ENCODE data around the gene RCOR1. TPM values are rescaled to one million over a fixed set of nuclear protein-coding genes. Genes with fewer than 3 reads are reported as not detected.

RCOR1 gene
- total RNA-seq, 1 donor from 2014 or later = 43.6 TPM

DNA sequence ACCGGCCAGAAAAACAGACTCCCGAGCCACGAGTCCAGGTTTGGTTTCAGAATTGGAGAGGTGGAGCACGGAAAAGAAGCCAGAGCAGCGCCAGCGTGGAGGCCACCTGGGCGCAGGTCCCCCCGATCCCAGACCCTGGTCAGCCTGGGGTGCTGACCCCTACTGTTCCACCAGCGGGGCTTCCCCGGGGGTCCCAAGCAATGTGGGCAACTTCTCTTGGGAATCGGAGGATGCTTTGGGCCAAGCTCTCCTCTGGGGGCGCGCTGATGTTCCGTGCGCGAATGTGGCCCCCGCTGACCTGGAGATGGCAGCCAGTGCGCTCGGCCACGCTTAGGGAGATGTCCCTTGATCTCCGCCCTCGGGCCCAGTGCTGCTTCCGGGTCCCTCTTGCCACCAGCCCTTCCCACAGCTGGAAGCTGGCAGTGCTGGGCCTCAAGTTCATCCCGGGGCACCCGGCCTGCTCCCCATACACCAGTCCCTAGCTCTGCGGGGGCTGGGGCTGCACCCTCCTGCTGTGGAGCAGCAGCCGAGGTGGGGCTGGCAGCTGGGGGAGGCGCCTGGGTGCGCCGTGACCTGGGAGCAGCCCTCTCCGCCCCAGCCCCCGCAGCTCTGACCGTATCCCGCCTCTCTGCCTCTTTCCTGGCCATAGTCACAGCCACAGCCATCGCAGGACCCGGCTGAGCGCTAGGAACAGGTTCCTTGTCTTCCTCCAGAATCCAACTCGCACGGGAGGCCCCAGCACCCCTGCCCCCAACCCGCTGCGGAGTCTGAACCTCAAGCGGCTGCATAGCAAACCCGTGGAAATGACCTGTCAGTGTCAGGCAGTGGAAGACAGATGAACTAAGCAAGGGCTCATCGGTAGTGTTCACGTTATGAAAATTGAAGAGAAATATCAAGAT, 91.2 kb downstream of the RCOR1 start:
- peak; percentile 65 for DNase-seq
- no peak overlapping the region for H3K4me3 ChIP-seq

DNA sequence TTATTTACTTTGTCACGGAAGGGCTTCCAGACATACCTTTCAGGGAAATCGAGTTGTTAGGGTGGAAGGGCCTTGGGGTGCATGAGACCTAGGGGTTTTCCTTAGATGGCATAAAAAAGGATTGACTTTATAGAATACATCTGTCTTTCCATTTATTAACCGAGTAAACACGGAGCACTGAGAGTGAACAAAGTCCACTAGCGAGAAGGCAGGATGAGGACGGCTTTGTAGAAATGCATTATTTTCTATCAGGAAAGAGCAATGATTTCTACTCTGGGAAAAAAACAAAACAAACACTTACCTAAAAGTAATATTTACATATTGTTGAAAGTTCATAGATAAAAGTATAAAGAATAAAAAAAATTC, 91.8 kb downstream of the RCOR1 start:
- H3K36me3 ChIP-seq = peaks cover 6% of the 10 kb centered on the region
- intact Hi-C loops (cut with DNase I) = no loop called here
- no peak overlapping the region for H3K27ac ChIP-seq
- H3K4me1 ChIP-seq = peaks cover 8% of the 10 kb centered on the region
- H3K27me3 ChIP-seq = no peaks in the 10 kb centered on the region
- no peak for ATAC-seq
- DNase-seq = no peak
- H3K4me3 ChIP-seq = no peak overlapping the region
- no peaks in the 10 kb centered on the region for H3K9me3 ChIP-seq
- TF ChIP-seq, protein P1, sequence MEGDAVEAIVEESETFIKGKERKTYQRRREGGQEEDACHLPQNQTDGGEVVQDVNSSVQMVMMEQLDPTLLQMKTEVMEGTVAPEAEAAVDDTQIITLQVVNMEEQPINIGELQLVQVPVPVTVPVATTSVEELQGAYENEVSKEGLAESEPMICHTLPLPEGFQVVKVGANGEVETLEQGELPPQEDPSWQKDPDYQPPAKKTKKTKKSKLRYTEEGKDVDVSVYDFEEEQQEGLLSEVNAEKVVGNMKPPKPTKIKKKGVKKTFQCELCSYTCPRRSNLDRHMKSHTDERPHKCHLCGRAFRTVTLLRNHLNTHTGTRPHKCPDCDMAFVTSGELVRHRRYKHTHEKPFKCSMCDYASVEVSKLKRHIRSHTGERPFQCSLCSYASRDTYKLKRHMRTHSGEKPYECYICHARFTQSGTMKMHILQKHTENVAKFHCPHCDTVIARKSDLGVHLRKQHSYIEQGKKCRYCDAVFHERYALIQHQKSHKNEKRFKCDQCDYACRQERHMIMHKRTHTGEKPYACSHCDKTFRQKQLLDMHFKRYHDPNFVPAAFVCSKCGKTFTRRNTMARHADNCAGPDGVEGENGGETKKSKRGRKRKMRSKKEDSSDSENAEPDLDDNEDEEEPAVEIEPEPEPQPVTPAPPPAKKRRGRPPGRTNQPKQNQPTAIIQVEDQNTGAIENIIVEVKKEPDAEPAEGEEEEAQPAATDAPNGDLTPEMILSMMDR (IDR thresholded peaks at IDR 0.05) = no peak

More for the DNA sequence above, 91.2 kb downstream of the RCOR1 start:
- H3K27me3 ChIP-seq = no peaks in the 10 kb centered on the region
- H3K27ac ChIP-seq = no peak overlapping the region
- intact Hi-C loops (cut with DNase I) = no loop called here
- TF ChIP-seq, protein P1 (IDR thresholded peaks at IDR 0.05) = no peak
- H3K9me3 ChIP-seq = no peaks in the 10 kb centered on the region
- ATAC-seq = peak; percentile 25
- peaks cover 2% of the 10 kb centered on the region for H3K4me1 ChIP-seq
- peaks cover 6% of the 10 kb centered on the region for H3K36me3 ChIP-seq

DNA sequence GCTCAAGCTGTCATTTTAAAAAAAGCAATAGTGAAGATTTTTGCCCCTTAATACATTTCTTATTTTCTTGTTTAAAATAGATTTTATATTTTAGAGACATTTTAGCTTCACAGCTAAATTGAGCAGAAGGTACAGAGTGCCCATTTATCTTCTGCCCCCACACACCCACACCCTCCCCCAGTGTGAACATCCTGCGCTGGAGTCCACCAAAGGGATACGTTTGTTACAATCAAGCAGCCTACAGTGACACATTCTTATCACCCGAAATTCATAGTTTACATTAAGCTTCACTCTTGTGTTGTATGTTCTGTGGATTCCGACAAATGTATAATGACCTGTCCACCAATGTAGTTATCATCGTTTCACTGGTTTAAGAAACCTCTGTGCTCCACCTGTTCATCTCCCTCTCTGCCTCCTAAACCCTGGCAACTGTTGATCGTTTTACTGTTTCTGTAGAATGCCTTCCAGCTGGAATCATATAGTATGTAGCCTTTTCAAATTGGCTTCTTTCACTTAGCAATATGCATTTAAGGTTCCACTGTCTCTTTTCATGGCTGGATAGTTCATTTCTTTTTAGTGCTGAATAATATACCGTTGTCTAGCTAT, 93.8 kb downstream of the RCOR1 start:
- H3K36me3 ChIP-seq = peaks cover 6% of the 10 kb centered on the region
- no peak overlapping the region for H3K4me3 ChIP-seq
- H3K9me3 ChIP-seq = no peaks in the 10 kb centered on the region
- ATAC-seq (no peak), DNase-seq (no peak)
- no peak overlapping the region for H3K27ac ChIP-seq
- intact Hi-C loops (cut with DNase I) = no loop called here
- H3K27me3 ChIP-seq = no peaks in the 10 kb centered on the region
- TF ChIP-seq, protein P1 (IDR thresholded peaks at IDR 0.05) = no peak
- peaks cover 12% of the 10 kb centered on the region for H3K4me1 ChIP-seq

DNA sequence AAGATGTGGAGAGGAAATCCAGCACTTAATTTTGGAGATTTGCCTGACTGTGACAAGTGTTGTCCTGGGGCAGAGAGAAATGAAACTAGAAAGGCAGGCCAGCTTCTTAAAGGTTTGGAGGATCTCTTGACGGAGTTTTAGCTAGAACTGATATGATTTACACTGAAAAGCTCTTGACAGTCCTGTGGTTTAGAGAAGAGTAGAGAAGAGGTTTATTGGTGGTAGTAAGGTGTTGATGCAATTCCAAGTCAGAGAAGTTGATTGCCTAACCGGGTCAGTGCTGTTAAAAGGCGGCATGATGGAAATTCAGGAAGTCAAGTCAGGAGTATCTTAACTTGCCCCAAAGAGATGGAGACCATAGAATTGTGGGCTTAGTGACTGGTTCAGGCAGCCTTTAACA, 95.8 kb downstream of the RCOR1 start:
- no peak overlapping the region for H3K27ac ChIP-seq
- peaks cover 31% of the 10 kb centered on the region for H3K4me1 ChIP-seq
- ATAC-seq (peak; percentile 86), DNase-seq (no peak)
- intact Hi-C loops (cut with DNase I) = no loop called here
- TF ChIP-seq, protein P1 (IDR thresholded peaks at IDR 0.05) = no peak
- no peak overlapping the region for H3K4me3 ChIP-seq
- no peaks in the 10 kb centered on the region for H3K9me3 ChIP-seq
- H3K36me3 ChIP-seq = peaks cover 4% of the 10 kb centered on the region
- H3K27me3 ChIP-seq = no peaks in the 10 kb centered on the region

DNA sequence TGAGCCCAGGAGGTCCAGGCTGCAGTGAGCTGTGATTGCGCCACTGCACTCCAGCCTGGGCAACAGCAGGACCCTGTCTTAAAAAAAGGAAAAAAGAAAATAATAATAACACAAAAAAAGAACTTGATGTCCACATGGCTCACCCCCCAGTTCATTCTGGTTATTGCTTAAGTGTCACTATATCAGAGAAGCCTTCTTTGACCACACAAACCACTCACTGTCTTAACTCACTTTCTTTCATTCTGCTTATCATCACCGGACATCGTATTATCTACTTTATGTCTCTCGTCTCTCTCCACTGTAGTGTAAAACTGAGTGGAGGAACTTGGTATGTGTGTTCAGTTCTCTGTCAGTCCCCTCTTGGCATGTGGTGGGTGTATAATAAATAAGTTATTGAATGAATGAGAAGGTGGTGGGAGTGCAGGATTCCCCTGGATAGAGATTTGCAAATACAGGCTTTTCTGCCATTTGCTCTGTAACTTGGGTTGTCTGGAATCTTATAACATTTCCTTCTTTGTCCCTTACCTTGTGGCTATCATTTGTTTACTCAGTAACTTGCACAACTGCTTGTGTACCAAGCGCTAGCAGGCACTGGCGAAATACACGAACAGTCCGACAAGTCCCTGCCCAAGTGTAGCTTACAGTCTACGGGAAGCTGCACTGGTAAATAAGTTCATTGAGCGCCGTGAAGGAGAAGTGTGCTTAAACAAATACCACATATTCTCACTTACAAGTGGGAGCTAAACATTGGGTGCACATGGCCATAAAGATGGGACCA, 98.2 kb downstream of the RCOR1 start:
- H3K4me1 ChIP-seq = peaks cover 46% of the 10 kb centered on the region
- H3K27ac ChIP-seq = no peak overlapping the region
- ATAC-seq (no peak), DNase-seq (no peak)
- H3K27me3 ChIP-seq = no peaks in the 10 kb centered on the region
- TF ChIP-seq, protein P1 (IDR thresholded peaks at IDR 0.05) = no peak
- H3K36me3 ChIP-seq = no peaks in the 10 kb centered on the region
- no peaks in the 10 kb centered on the region for H3K9me3 ChIP-seq
- intact Hi-C loops (cut with DNase I) = no loop called here
- H3K4me3 ChIP-seq = no peak overlapping the region

Data from upper lobe of right lung (tissue), 1 donor.